PC-3 (cell line): ENCODE data around the gene CEP63.
A peak's percentile ranks its signal among the peaks of the same experiment; 100 is the strongest.

ENCODE experiments used
- EZH2 ChIP-seq: fragments of 300-600 bp; sonication (generic); IDR thresholded peaks from one replicate; pipeline ENCODE4 v1.6.1; 2017; ENCODE audit warnings: antibody characterized with exemption, mild to moderate bottlenecking, low read length; ENCODE audit not compliant: unreplicated experiment
- TF ChIP-seq, protein P1 (sequence below): fragments of 300-600 bp; sonication (generic); conservative IDR thresholded peaks from 2 replicates; pipeline ENCODE4 v1.5.1; 2017; ENCODE audit warnings: antibody characterized with exemption, low read depth, mild to moderate bottlenecking, low read length

DNA sequence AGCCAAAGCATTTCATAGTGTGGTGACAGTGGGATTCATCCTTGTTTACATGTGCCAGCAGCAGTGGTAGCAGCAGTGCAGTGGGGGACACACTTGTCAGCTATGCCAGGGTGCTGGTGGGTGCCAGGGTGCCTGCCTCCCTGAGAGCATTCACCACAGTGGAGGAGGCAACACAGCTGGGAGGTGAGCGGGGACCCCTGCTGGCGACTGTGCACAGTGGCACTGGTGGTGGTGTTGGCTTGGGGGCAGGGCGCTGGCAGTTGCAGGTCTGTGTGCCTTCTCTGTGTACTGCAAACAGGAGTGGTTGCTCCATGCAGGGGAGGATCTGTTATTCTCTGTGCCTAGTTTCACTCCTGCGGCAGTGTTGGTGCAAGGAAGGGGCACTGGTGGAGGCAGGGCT is 41.2 kb downstream of the CEP63 start:
- TF ChIP-seq, protein P1, sequence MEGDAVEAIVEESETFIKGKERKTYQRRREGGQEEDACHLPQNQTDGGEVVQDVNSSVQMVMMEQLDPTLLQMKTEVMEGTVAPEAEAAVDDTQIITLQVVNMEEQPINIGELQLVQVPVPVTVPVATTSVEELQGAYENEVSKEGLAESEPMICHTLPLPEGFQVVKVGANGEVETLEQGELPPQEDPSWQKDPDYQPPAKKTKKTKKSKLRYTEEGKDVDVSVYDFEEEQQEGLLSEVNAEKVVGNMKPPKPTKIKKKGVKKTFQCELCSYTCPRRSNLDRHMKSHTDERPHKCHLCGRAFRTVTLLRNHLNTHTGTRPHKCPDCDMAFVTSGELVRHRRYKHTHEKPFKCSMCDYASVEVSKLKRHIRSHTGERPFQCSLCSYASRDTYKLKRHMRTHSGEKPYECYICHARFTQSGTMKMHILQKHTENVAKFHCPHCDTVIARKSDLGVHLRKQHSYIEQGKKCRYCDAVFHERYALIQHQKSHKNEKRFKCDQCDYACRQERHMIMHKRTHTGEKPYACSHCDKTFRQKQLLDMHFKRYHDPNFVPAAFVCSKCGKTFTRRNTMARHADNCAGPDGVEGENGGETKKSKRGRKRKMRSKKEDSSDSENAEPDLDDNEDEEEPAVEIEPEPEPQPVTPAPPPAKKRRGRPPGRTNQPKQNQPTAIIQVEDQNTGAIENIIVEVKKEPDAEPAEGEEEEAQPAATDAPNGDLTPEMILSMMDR: peak; percentile 41; the same call in 1 of the 2 replicates
- no peak for TF ChIP-seq EZH2
